H9 (cell line): Measurements from ENCODE around the gene XIRP1. TPM values are rescaled to one million over a fixed set of nuclear protein-coding genes. Genes with fewer than 3 reads are reported as not detected.

Experiments used
- DNase-seq: peaks from one replicate; pipeline ENCODE4 v3.0.0-alpha.2; 2017
- H2AFZ ChIP-seq: one replicate; pipeline ENCODE4 v1.6.1; 2013; ENCODE audit warnings: mild to moderate bottlenecking, low read length, control low read depth, moderate library complexity
- H2AK5ac ChIP-seq: 2 replicates; pipeline ENCODE4 v1.6.1; 2013; ENCODE audit warnings: low read length, control low read depth, mixed read lengths; ENCODE audit not compliant: insufficient read length
- H2BK120ac ChIP-seq: one replicate; pipeline ENCODE4 v1.6.1; 2013; ENCODE audit warnings: low read depth, mild to moderate bottlenecking, low read length, control low read depth, inconsistent platforms; ENCODE audit not compliant: poor library complexity, severe bottlenecking
- H2BK12ac ChIP-seq: 2 replicates; pipeline ENCODE4 v1.6.1; 2013; ENCODE audit warnings: low read length, control low read depth, mixed read lengths, low read depth; ENCODE audit not compliant: insufficient read length
- H2BK15ac ChIP-seq: 2 replicates; pipeline ENCODE4 v1.6.1; 2013; ENCODE audit warnings: low read depth, low read length, control low read depth
- H2BK20ac ChIP-seq: one replicate; pipeline ENCODE4 v1.6.1; 2013; ENCODE audit warnings: low read depth, mild to moderate bottlenecking, low read length, control low read depth, inconsistent platforms; ENCODE audit not compliant: poor library complexity, severe bottlenecking
- H2BK5ac ChIP-seq: 2 replicates; pipeline ENCODE4 v1.6.1; 2013; ENCODE audit warnings: low read length, control low read depth, mixed read lengths; ENCODE audit not compliant: insufficient read length
- H3K14ac ChIP-seq: 2 replicates; pipeline ENCODE4 v1.6.1; 2013; ENCODE audit warnings: low read length, control low read depth; ENCODE audit not compliant: insufficient read depth
- H3K18ac ChIP-seq: 2 replicates; pipeline ENCODE4 v1.6.1; 2013; ENCODE audit warnings: low read depth, mild to moderate bottlenecking, mixed read lengths, low read length, control low read depth; ENCODE audit not compliant: insufficient read length
- H3K23ac ChIP-seq: 2 replicates; pipeline ENCODE4 v1.6.1; 2013; ENCODE audit warnings: low read length, control low read depth, mixed read lengths, low read depth; ENCODE audit not compliant: insufficient read length
- H3K23me2 ChIP-seq: 2 replicates; pipeline ENCODE4 v1.6.1; 2013; ENCODE audit warnings: low read depth, mild to moderate bottlenecking, mixed read lengths, low read length, control low read depth; ENCODE audit not compliant: insufficient read length, poor library complexity, severe bottlenecking
- H3K27ac ChIP-seq: 2 replicates; pipeline ENCODE4 v1.5.1; 2013; ENCODE audit warnings: low read length, control low read depth, mixed read lengths, low read depth; ENCODE audit not compliant: insufficient read length
- H3K27me3 ChIP-seq: 2 replicates; pipeline ENCODE4 v1.6.1; 2013; ENCODE audit warnings: low read length, control low read depth, inconsistent platforms; ENCODE audit not compliant: insufficient read depth
- H3K4ac ChIP-seq: 2 replicates; pipeline ENCODE4 v1.6.1; 2013; ENCODE audit warnings: low read depth, mild to moderate bottlenecking, control low read depth, inconsistent platforms, low read length, moderate library complexity
- H3K4me1 ChIP-seq: 2 replicates; pipeline ENCODE4 v1.6.1; 2013; ENCODE audit warnings: low read length, control low read depth, inconsistent platforms; ENCODE audit not compliant: insufficient read depth
- H3K4me2 ChIP-seq: 2 replicates; pipeline ENCODE4 v1.6.1; 2013; ENCODE audit warnings: low read length, control low read depth, mixed read lengths; ENCODE audit not compliant: insufficient read length, insufficient read depth
- H3K56ac ChIP-seq: 2 replicates; pipeline ENCODE4 v1.6.1; 2013; ENCODE audit warnings: low read depth, mild to moderate bottlenecking, mixed read lengths, low read length, control low read depth; ENCODE audit not compliant: insufficient read length
- H3K79me1 ChIP-seq: 2 replicates; pipeline ENCODE4 v1.6.1; 2013; ENCODE audit warnings: low read depth, mild to moderate bottlenecking, moderate library complexity, low read length, control low read depth, inconsistent platforms; ENCODE audit not compliant: insufficient read depth, poor library complexity, severe bottlenecking
- H3K79me2 ChIP-seq: 2 replicates; pipeline ENCODE4 v1.6.1; 2013; ENCODE audit warnings: low read length, control low read depth, inconsistent platforms; ENCODE audit not compliant: insufficient read depth
- H3K9ac ChIP-seq: 2 replicates; pipeline ENCODE4 v1.6.1; 2013; ENCODE audit warnings: low read length, control low read depth, mixed read lengths; ENCODE audit not compliant: insufficient read length; ENCODE audit errors: extremely low read depth
- H3K9me3 ChIP-seq: one replicate; pipeline ENCODE4 v1.6.1; 2013; ENCODE audit warnings: low read depth, low read length, inconsistent platforms; ENCODE audit not compliant: control insufficient read depth
- H3T11ph ChIP-seq: one replicate; pipeline ENCODE4 v1.6.1; 2013; ENCODE audit warnings: mild to moderate bottlenecking, low read length, control low read depth, inconsistent platforms
- H4K20me1 ChIP-seq: one replicate; pipeline ENCODE4 v1.6.1; 2013; ENCODE audit not compliant: control insufficient read depth, insufficient read length, insufficient read depth
- H4K5ac ChIP-seq: 2 replicates; pipeline ENCODE4 v1.6.1; 2013; ENCODE audit warnings: low read depth, mild to moderate bottlenecking, mixed read lengths, low read length, control low read depth; ENCODE audit not compliant: insufficient read length
- H4K8ac ChIP-seq: replicated peaks from 2 replicates; pipeline ENCODE4 v1.6.1; 2013; ENCODE audit warnings: low read length, control low read depth, mixed read lengths, low read depth; ENCODE audit not compliant: insufficient read length
- H4K91ac ChIP-seq: 2 replicates; pipeline ENCODE4 v1.6.1; 2013; ENCODE audit warnings: low read depth, mild to moderate bottlenecking, moderate library complexity, mixed read lengths, low read length, control low read depth; ENCODE audit not compliant: insufficient read length
- H3K27ac Mint-ChIP-seq, 3 experiments: 2 replicates in 2 of 3; 3 replicates in 1 of 3; pipeline ENCODE4 v1.8.0; 2020 to 2021; ENCODE audit warnings: mixed read lengths in 3 of 3, mild to moderate bottlenecking in 1 of 3, moderate library complexity in 1 of 3
- H3K27me3 Mint-ChIP-seq: 2 replicates; pipeline ENCODE4 v1.8.0; 2021; ENCODE audit warnings: low read depth, mild to moderate bottlenecking, moderate library complexity, mixed read lengths
- H3K36me3 Mint-ChIP-seq, 3 experiments: 2 replicates in 2 of 3; 3 replicates in 1 of 3; pipeline ENCODE4 v1.8.0; 2020 to 2021; ENCODE audit warnings: low read depth in 3 of 3, mixed read lengths in 3 of 3; ENCODE audit not compliant: insufficient read depth in 1 of 3
- H3K4me1 Mint-ChIP-seq, 2 experiments: 2 replicates each; pipeline ENCODE4 v1.8.0; 2020; ENCODE audit warnings: mixed read lengths in 2 of 2
- H3K4me3 Mint-ChIP-seq, 2 experiments: 2 replicates in 1 of 2; 3 replicates in 1 of 2; pipeline ENCODE4 v1.8.0; 2020 to 2021; ENCODE audit warnings: mild to moderate bottlenecking in 2 of 2, mixed read lengths in 2 of 2, moderate library complexity in 1 of 2
- H3K9me3 Mint-ChIP-seq, 2 experiments: 2 replicates in 1 of 2; 3 replicates in 1 of 2; pipeline ENCODE4 v1.8.0; 2020; ENCODE audit warnings: mild to moderate bottlenecking in 2 of 2, mixed read lengths in 2 of 2, moderate library complexity in 1 of 2
- WGBS: extraction: QIAGEN DNeasy Blood & Tissue Kit; methylation state at CpG from one replicate; pipeline ENCODE4 v1.1.7; 2013; ENCODE audit warnings: missing lambda C conversion rate, low lambda C conversion rate, mixed read lengths; ENCODE audit not compliant: insufficient read length; ENCODE audit errors: extremely low coverage; 5-methylcytosine and 5-hydroxymethylcytosine counted together
- total RNA-seq: library from RNA; stranded (reverse); gene quantifications from 2 replicates; pipeline ENCODE4 v1.2.1, GENCODE V29; 2021
- TF ChIP-seq, protein P1 (sequence below): fragments of 200-600 bp; sonication (generic); conservative IDR thresholded peaks from 3 replicates; pipeline ENCODE4 v1.8.0; 2021; ENCODE audit warnings: antibody characterized with exemption, mild to moderate bottlenecking

The XIRP1 gene
- total RNA-seq, 1 experiment from 2014 or later, result not detected

DNA sequence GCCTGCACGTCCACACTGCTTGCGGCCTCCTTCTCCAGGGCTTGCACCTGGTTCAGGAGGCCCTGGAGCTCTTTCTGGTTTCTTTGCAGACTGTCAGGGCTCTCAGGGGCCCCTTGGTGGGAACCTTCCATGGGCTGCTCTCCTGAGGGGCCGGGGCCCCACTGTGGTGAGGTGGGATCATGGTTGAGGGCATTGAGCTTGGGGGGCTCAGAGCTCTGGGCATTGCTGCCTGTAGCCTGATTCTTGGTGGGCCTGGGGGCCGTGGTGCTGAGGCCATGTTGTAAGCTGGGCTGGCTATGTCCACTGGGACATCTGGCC, 7.5 kb downstream of the XIRP1 start:
- Histone ChIP-seq H3K14ac (no peak overlapping the region), H2BK5ac (no peak overlapping the region), H2AFZ (no peak overlapping the region), H3K79me2 (no peaks in the 10 kb centered on the region), H4K5ac (no peak overlapping the region), H2AK5ac (no peak overlapping the region), H3K4ac (no peak overlapping the region), H2BK20ac (no peak overlapping the region), H3K23ac (no peak overlapping the region), H2BK120ac (no peak overlapping the region), H3K27me3 (no peaks in the 10 kb centered on the region; the same call in 1 of the 2 replicates), H3K27ac (no peak overlapping the region), H3K79me1 (no peaks in the 10 kb centered on the region), H3K56ac (no peak overlapping the region), H3K4me2 (no peak overlapping the region), H4K20me1 (no peaks in the 10 kb centered on the region), H4K91ac (no peak overlapping the region), H3T11ph (no peak overlapping the region), H2BK15ac (no peak overlapping the region), H3K18ac (no peak overlapping the region), H3K9ac (no peak overlapping the region), H2BK12ac (no peak overlapping the region), H3K4me1 (peaks cover 5% of the 10 kb centered on the region; the same call in 1 of the 2 replicates), H4K8ac (no peak overlapping the region), H3K23me2 (peaks cover 4% of the 10 kb centered on the region), H3K9me3 (no peaks in the 10 kb centered on the region)
- Mint-ChIP-seq H3K4me1 (peaks cover 19 to 21% of the 10 kb centered on the region in 2 experiments), H3K27me3 (peaks cover 8% of the 10 kb centered on the region), H3K4me3 (no peak overlapping the region), H3K36me3 (no peaks in the 10 kb centered on the region), H3K27ac (no peak overlapping the region), H3K9me3 (no peaks in the 10 kb centered on the region)
- TF ChIP-seq, protein P1, sequence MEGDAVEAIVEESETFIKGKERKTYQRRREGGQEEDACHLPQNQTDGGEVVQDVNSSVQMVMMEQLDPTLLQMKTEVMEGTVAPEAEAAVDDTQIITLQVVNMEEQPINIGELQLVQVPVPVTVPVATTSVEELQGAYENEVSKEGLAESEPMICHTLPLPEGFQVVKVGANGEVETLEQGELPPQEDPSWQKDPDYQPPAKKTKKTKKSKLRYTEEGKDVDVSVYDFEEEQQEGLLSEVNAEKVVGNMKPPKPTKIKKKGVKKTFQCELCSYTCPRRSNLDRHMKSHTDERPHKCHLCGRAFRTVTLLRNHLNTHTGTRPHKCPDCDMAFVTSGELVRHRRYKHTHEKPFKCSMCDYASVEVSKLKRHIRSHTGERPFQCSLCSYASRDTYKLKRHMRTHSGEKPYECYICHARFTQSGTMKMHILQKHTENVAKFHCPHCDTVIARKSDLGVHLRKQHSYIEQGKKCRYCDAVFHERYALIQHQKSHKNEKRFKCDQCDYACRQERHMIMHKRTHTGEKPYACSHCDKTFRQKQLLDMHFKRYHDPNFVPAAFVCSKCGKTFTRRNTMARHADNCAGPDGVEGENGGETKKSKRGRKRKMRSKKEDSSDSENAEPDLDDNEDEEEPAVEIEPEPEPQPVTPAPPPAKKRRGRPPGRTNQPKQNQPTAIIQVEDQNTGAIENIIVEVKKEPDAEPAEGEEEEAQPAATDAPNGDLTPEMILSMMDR, result no peak
- no peak for DNase-seq
- WGBS, result no CpG with 5 or more reads among the region's 4 CpGs
